IPS DF 19.7 (cell line): Measurements from ENCODE around the gene RIT2.
"Not testable (repeated sequence)": the region's sequence is repeated elsewhere in the genome, so short reads cannot be mapped to it uniquely, and the experiment has no call there.

Experiments used
- DNase-seq: peaks from one replicate; pipeline ENCODE4 v3.0.0-alpha.2; 2013; ENCODE audit warnings: low read depth, low spot score

RIT2 gene

DNA sequence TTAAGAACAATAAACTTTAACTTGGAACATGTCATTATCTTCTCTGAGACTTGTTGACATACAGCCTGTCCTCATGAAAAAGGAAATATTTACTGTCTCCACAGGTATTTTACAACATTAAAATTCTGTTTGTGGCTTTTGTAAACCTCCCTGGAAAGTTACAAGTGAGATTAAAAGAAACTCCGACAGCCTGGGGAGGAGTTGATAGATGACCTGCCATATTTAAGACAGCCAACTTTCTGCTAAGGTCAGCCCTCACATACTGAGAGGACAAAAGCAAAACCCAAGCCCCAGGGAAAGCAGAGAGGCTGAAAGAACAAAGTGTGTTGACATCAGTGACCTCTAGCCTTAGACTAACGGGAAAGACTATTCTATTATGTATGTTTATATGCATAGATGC, 350.2 kb downstream of the RIT2 start:
- no peak for DNase-seq

DNA sequence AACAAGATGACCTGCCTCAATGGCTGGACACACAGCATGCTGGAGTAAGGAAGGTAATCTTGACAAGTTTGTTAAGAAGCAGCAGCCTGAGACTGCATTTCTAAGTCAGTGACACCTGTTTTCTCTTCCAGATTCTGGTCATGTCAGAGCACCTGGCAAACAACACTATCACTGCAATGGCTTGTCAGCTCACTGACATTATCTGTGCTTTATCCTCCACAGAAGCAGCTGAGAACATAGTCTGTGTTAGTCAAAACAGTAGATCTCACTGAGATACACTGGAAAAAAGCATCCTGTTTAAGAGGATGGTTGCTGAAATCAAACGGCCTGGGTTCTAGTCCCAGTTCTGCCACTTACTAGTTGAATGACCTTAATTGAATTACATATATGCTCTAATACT, 355.2 kb downstream of the RIT2 start:
- no peak for DNase-seq

DNA sequence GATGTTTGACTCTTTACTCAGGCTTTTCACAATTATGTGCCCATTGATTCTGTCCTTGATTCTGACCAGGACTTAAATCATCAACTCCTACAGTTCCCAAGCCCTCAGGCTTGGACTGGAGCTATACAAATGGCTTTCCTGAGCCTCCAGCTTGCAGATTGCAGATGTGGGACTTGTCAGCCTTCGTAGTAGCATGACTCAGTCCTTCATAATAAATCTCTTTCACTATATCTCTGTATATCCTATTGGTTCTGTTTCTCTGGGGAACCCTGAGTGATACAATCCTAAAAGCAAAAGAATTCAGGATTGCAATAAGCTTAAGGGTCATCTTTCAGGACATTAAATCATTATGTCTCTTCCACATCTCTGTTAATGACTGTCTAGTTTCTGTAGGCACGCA, 356.6 kb downstream of the RIT2 start:
- DNase-seq = no peak

DNA sequence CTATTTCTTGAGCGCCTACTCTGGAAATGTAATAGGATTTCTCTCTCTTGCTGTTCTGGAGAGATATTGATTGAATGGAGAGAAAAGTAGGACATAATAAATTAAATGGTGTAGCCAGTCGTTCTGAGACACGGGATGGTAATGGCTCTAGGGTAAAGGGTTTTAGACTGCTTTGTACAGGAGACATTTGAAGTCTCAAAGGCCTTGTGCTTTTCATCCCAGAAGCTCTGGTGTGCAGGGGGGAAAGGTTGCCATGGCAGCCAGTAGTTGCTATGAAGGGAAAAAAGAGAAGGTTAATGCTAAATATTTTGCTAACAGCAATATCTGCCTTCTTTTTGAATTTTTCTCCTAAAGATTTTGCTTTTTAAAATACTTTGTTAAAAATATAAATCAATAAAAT, 359.3 kb downstream of the RIT2 start:
- DNase-seq = no peak

DNA sequence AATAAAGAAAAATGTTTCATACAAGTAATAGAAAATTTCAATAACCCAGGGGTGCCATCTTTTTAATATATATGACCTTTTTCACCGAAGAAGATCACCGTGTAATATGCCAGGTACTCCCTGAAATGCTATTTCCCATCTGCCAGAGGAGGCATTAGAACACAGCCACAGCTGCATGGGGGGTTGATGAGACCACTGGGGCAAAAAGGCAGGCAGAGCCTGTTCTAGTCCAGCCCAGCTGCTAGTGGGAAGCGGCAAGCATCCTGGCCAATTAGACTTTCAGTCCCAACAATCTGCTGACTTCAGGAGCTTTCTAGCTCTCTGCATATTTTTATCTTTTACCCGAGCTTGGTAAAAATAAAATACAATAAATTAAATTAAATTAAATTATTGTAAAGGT, 362.6 kb downstream of the RIT2 start:
- DNase-seq = no peak

DNA sequence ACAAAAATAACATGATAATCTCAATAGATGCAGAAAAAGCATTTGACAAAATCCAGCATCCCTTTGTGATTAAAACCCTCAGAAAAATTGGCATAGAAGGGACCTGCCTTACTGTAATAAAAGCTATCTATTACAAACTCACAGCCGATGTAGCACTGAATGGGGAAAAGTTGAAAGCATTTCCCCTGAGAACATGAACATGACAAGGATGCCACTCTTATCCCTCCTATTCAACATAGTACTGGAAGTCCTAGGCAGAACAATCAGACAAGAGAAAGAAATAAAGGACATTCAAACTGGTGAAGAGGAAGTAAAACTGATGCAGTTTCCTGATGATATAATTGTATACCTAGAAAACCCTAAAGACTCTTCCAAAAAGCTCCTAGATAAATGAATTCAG, 368.7 kb downstream of the RIT2 start:
- no peak for DNase-seq

DNA sequence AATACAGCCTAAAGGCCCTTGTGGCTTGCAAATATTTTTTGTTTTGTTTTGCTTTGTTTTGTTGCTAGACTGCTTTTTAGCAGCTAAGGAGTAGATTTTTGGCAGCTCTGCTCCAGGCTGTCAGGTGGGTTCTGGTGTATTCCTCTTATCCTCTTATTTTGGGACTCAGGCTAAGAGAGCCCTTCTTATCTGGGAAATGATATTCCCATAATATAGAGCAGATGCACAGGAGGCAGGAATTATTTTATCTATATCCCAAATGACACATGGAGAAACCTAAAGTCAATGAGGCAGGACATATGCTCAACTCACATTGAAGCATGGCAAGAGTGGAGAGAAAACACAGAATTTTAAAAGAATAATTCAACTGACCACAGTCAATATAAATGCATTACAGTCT, 369.6 kb downstream of the RIT2 start:
- no peak for DNase-seq

DNA sequence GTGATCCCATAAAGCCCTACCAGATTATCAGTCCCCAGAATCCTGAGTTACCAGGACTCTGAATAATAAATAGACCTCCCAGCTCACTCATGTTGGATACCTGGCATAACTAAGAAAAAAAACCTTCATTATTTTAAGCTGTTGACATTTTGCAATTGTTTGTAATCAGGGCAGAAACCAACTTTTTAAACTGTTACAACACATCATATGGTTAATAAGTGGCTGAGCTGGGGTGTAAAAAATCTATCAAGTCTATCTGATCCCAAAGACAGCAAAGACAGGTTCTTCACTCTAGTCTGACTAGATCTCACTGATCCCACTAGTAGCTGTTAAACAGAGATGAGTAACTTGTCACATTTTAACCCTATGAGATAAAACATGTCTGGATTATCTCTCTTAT, 370.3 kb downstream of the RIT2 start:
- DNase-seq = no peak

DNA sequence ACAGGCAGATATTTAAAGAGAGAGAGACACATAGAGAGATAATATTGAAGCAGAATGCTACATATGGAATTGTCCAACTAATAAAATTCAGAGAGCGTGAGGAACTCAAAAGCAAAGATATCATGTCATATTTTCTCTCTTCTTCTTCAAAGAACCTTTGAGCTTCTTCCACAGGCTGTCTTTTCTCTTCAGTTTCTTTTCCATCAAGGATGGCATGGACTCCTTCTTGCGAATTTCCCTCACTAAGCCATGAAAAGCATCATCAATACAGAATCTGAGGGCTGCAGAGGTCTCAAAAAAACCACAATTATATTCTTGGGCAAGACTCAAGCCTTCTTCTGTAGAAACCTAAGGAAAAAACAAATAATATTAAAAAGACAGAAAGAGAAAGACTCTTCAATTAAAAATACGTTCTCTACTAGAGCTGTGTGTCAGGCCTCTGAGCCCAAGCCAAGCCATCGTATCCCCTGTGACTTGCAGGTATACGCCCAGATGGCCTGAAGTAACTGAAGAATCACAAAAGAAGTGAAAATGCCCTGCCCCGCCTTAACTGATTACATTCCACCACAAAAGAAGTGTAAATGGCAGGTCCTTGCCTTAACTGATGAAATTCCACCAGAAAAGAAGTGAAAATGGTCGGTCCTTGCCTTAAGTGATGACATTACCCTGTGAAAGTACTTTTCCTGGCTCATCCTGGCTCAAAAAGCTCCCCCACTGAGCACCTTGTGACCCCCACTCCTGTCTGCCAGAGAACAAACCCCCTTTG, 371.9 kb downstream of the RIT2 start:
- DNase-seq = peak; percentile 83

DNA sequence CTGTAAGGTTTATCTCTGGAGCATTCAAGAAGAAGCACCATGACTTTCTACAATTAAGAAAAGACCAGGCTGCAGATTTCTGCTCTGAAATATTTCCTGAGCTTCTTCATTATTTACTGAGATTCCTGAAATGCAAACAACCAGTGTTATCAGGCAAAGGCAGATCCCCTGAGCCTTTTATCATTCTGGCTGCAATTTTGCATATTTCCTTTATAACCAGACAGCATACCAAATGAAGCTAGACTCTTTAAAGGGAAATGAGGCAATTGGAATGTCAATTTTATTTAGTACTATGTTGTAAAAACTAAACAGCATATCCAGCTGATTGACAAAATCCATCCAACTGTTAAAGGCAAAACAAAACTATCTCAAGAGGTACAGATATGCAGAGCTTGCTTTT, 372.5 kb downstream of the RIT2 start:
- no peak for DNase-seq

DNA sequence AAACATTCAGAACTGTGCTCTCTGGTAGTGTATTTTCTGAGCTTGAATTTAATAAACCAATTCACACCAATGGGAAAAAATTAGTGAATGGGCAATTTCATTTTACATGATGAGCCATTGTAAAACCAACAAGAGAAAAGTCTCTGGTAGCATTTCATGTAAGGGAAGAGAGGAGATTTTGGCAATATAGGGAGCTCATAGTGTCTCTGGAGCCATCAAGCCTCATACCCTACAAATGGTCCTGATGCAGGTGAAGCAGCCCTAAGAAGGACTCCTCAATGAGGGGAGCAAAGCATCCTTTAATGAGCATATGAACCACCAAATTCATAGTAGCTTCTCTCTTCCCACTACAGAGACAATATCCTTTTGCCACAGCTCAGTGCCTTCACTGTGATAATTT, 373.0 kb downstream of the RIT2 start:
- DNase-seq = no peak

DNA sequence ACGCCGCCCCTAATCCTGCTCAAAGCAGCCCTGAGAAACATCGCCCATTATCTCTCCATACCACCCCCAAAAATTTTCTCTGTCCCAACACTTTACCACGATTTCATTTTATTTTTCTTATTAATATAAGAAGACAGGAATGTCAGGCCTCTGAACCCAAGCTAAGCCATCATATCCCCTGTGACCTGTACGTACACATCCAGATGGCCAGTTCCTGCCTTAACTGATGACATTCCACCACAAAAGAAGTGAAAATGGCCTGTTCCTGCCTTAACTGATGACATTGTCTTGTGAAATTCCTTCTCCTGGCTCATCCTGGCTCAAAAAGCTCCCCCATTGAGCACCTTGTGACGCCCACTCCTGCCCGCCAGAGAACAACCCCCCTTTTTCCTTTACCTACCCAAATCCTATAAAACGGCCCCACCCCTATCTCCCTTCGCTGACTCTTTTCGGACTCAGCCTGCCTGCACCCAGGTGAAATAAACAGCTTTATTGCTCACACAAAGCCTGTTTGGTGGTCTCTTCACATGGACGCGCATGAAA, 373.6 kb downstream of the RIT2 start:
- DNase-seq = not testable (repeated sequence)

DNA sequence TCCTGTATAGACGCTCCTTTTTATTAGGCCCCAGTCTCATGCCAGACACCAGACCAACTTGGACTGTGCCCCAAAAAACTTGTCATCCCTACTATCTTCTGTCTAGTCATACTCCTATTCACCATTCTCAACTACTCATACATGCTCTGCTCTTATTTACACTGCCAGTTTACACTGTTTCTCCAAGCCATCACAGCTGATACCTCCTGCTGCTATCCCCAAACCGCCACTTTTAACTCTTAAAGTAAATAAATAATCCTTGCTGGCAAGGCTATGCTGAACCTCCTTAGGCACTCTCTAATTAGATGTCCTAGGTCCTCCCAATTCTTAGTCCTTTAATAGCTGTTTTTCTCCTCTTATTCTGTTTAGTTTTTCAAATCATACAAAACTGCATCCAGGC, 374.2 kb downstream of the RIT2 start:
- not testable (repeated sequence) for DNase-seq

DNA sequence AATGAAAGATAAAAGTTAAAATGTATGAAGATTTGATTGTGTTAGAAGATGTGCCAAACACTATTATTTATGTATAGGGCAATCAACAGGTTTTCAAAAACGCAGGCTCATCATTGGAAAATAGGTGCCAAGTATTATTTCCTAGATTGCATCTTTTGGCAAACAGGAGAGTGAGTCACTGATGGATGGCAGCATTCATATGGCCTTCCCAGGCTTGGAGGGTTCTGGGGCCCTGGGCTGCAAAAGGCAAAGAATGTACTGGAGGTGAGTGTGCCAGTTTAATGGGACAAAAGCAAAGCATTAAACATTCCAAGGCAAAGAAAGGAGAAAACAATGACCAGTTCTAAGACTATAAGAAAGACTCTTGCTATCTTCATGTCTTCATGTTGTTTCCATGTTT, 379.4 kb downstream of the RIT2 start:
- no peak for DNase-seq

DNA sequence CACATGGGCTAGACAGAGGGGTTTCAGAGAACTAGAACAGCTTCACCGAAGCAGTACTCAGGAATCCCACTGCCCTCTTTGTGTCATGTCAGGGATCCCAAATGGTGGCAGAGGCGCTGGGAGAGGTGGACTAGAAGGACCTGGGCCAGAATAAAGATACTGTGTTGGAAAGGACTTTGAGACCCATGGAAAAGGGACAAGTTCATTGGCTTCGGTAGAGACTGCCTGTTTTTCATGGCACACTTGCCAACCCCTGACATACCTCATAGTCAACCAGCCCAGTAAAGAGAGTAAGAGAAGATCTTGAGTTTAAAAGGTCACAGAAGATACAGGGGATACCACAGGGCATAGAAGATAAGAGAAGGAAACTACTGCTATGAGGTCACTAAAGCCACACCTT, 381.0 kb downstream of the RIT2 start:
- DNase-seq = no peak

DNA sequence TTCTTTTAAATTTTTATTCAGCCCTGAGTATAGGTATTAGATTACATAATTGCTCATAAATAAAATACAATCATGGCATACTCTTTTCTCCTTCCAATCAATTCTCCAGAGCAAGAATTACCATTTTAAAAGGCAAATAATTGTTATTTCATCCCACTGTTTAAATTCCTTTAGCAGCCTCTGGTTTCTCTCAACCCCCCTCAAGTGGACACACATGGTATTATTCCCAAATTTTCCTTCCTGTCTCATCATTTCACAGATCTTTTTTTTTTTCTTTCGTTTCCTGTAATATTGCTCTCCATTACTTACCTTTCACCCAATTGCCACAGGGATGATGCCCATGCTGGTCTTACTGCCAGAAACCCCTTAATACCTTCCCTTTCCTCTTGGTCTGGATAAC, 385.2 kb downstream of the RIT2 start:
- DNase-seq = no peak

DNA sequence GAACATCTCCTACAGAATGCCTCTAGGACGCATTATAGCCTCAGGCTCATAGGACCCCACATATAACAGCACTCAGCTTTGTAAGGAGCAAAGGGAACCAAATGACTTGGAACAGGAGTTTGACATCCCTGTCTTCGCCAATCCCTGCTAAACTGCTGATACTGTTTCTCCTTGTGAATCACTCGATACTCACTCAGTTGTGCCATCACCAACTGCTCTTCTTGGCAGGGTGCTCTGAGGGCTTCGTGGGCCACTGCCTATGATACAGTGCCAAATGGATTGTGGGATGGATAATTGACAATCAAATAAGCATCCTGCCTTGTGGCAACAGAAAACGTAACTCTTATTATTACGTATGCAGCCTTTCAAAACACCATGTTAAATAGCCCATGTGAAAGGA, 396.3 kb downstream of the RIT2 start:
- no peak for DNase-seq

DNA sequence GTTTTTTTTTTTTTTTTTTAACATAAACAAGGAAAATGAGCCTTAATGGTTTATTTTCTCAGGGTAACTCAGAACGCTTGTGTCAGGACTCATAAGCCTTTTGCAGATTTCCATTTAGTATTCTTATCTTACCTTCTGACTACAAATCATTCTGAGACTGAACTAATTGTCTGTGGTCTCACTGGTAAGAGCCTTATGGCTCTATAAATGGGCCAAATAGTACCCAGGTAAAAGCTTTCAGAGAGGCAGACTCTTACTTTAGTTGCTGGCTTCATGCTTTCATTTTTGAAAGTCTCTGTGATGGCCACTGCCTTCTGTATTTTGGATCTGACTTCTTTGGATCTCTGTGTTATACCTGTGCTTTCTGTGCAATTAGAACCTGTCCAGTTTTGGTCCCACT, 403.4 kb downstream of the RIT2 start:
- DNase-seq = no peak

DNA sequence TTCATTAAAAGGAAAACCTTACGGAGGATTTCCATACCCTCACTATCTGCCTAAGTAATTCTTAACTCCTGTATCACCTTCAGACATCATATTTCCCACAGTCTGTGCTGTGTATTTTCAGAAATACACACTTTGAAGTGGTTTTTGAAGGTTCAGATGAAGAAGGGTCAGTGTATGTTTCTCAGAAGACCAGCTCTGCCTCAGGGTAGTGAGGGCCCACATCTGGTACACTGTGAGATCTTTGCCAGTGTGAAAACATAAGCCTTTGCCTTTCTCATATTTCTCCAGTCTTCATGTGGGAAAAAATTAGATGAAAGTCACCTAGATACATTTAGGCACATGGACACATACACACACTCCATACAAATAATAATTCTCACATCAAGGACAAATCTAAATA, 408.4 kb downstream of the RIT2 start:
- no peak for DNase-seq

DNA sequence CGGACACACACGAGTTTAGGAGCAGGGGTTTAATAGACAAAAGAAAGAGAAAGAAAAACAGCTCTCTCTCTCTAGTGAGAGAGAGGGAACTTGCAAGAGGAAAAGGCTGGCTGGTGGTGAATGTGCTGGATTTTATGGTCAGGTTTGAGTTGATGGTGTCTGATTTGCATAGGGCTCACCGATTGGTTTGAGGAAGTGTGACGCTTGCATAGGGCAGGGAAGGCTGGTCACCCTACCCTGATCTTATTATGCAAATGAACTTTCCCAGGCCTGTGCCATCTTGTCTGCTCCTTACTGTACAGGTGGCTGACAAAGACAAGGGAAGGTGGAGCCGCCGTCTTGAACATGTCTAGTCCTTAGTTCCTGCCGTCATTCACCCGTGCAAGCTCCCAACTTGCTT, 408.9 kb downstream of the RIT2 start:
- no peak for DNase-seq

DNA sequence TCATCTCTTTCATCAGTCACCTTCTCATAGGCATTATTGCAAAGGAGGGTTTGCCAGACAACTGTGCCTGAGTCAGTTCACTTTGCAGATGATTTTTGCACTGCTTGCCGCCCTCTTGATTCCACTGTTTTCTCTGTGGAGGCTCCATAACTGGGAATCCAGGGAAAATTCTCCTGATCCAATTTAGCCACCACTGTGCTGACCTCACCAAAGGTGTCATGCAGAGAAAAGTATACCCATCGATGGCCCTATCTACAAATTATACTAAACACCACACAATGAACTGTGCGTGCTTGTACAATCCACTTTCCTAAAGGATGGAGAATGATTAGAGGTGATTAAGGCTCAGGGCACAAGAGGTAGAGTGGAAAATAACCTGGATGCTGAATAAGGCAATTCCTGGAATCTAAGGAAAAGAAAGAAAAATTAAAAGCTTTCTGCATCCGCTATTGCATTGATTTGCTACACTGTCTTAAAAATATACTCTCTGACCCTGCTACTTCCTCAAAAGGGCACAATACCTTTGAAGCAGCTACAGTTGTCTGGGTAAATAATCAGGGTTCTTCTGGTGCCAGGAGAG, 409.4 kb downstream of the RIT2 start:
- no peak for DNase-seq
